ENCODE data around the gene THRA.

DNA sequence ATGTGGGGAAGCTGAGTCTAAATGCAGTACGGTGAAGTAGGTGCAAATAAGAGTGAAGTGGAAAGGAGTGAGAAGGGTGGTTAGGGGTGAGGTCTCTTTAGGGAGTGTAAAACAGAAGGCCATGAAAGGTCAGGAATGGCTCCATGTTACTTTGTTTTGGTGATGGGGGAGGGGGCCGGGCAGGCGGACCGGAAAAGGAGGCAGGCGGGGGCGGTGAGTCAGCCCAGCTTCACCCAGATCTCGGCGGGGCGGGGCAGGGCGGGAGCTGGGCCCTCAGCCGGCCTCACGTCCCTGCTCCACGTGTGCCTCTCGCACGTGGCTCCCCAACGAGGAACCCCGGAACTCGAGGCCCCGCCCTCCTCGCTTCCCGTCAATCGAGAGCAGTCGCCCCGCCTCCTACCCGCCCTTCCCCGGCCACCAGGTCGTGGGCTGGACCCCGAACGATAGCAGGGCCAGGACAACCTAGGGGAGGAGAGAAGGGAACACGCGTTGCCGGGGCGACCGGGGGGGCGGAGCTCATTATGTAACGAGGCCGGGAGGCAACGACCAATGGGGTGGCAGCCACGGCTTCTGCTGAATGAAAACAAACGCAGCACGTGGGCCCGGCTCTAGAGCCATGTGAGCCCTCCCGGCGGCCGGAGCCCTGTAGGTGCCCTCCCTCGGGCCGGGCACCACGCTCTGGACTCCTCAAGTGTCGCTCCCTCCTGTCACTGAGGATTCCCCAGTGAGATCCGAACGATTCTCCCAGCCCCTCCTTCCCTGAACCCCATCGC lies 36.3 kb downstream of the THRA start:
- TF ChIP-seq GLIS3 (CRISPR knock-in tag; IDR thresholded peaks at IDR 0.05) (no peak), ARNTL (CRISPR knock-in tag; IDR thresholded peaks at IDR 0.05; ENCODE audit: borderline replicate concordance, low read depth) (peak; percentile 96), PPARA (CRISPR knock-in tag; IDR thresholded peaks at IDR 0.05; ENCODE audit: borderline replicate concordance) (no peak), ZFP3 (CRISPR knock-in tag; IDR thresholded peaks at IDR 0.05) (no peak), SNAI2 (CRISPR knock-in tag; IDR thresholded peaks at IDR 0.05) (0 out of 2 replicates have a peak, but pooled peaks have one; percentile 62)
- TF ChIP-seq, protein P1, sequence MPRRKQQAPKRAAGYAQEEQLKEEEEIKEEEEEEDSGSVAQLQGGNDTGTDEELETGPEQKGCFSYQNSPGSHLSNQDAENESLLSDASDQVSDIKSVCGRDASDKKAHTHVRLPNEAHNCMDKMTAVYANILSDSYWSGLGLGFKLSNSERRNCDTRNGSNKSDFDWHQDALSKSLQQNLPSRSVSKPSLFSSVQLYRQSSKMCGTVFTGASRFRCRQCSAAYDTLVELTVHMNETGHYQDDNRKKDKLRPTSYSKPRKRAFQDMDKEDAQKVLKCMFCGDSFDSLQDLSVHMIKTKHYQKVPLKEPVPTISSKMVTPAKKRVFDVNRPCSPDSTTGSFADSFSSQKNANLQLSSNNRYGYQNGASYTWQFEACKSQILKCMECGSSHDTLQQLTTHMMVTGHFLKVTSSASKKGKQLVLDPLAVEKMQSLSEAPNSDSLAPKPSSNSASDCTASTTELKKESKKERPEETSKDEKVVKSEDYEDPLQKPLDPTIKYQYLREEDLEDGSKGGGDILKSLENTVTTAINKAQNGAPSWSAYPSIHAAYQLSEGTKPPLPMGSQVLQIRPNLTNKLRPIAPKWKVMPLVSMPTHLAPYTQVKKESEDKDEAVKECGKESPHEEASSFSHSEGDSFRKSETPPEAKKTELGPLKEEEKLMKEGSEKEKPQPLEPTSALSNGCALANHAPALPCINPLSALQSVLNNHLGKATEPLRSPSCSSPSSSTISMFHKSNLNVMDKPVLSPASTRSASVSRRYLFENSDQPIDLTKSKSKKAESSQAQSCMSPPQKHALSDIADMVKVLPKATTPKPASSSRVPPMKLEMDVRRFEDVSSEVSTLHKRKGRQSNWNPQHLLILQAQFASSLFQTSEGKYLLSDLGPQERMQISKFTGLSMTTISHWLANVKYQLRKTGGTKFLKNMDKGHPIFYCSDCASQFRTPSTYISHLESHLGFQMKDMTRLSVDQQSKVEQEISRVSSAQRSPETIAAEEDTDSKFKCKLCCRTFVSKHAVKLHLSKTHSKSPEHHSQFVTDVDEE (CRISPR knock-in tag; IDR thresholded peaks at IDR 0.05) = no peak
- TF ChIP-seq, protein P2, sequence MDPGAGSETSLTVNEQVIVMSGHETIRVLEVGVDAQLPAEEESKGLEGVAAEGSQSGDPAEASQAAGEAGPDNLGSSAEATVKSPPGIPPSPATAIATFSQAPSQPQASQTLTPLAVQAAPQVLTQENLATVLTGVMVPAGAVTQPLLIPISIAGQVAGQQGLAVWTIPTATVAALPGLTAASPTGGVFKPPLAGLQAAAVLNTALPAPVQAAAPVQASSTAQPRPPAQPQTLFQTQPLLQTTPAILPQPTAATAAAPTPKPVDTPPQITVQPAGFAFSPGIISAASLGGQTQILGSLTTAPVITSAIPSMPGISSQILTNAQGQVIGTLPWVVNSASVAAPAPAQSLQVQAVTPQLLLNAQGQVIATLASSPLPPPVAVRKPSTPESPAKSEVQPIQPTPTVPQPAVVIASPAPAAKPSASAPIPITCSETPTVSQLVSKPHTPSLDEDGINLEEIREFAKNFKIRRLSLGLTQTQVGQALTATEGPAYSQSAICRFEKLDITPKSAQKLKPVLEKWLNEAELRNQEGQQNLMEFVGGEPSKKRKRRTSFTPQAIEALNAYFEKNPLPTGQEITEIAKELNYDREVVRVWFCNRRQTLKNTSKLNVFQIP (CRISPR knock-in tag; IDR thresholded peaks at IDR 0.05; ENCODE audit: borderline replicate concordance, low read depth) = no peak
